ENCODE measurements around the gene RPEL1. TPM values are rescaled to one million over a fixed set of nuclear protein-coding genes. Genes with fewer than 3 reads are reported as not detected.
"Not testable (repeated sequence)": the region's sequence is repeated elsewhere in the genome, so short reads cannot be mapped to it uniquely, and the experiment has no call there.

The RPEL1 gene
- total RNA-seq, 1 donor from 2014 or later, result not detected

DNA sequence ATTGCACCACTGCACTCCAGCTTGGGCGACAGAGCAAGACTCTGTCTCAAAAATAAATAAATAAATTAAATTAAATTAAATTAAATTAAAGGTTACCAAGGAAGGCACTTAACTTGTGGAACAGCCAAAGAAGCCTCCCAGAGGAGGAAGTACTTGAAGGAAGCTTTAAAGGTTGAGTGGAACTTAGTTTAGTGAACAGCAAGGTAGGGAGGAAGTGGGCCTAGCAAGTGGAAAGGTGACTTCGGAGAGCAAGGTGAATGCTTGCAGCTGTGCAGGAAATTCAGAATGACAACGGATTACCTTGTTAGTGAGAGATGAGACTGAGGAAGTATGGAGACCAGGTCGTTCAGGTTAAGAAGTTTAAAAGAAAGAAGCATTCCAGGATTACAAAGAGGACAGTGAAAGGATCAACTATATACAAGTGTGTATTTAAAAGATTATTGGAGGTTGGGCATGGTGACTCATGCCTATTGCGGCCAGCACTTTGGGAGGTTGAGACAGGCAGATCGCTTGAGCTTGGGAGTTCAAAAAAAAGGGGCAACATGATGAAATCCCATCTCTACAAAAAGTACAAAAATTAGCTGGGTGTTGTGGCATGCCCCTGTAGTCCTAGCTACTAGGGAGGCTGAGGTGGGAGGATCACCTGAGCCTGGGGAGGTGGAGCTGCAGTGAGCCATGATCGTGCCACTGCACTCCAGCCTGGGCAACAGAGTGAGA is 12.8 kb upstream of the RPEL1 start:
- no peak for DNase-seq (ENCODE audit: low spot score)

DNA sequence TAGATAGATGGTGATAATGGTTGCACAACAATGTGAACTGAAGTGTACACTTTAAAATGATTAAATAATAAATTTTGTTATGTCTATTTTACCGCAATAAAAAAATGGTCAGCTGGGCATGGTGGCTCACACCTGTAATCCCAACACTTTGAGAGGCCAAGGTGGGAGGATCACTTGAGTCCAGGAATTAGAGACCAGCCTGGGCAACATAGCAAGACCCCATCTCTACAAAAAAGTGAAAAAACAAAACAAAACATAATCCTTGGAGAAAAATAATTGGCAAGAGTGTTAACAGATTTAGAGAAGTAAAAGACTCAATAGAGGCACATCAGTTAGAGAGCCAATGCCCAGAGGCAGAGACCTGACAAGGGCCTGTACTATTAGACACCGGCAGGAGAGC is 9.9 kb upstream of the RPEL1 start:
- DNase-seq (ENCODE audit: low spot score), result no peak

DNA sequence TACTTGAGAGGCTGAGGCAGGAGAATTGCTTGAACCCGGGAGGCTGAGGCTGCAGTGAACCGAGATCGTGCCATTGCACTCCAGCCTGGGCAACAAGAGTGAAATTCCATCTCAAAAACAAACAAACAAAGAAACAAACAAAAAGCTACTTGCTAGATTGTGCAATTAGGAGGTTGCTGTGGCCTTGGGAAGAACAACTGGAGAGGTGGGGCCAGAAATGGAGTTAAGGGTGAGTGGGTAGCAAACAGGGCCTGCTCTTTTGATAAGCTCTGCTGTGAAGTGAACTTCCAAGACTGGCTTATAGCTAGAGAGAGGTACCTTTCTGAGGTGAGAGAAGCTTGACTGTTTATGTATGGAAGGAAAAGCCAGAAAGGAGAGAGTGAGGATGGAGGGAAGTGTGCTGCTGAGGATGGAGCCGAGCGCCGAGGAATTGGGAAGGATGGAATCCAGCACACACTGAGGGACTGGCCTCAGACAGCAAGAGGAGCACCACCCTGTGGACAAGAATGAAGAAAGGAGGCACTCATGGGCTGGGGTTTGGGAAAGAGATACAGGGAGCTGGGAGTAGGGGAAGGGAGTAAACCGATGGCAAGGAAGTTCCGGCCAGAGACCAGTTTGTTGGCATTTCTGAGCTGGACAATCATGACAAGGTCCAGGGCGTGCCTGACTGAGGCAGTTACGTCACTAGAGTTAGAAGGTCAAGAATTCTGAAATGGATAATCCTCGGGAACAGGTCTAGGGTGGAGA is 7.0 kb upstream of the RPEL1 start:
- DNase-seq (ENCODE audit: low spot score), result peak; percentile 72

DNA sequence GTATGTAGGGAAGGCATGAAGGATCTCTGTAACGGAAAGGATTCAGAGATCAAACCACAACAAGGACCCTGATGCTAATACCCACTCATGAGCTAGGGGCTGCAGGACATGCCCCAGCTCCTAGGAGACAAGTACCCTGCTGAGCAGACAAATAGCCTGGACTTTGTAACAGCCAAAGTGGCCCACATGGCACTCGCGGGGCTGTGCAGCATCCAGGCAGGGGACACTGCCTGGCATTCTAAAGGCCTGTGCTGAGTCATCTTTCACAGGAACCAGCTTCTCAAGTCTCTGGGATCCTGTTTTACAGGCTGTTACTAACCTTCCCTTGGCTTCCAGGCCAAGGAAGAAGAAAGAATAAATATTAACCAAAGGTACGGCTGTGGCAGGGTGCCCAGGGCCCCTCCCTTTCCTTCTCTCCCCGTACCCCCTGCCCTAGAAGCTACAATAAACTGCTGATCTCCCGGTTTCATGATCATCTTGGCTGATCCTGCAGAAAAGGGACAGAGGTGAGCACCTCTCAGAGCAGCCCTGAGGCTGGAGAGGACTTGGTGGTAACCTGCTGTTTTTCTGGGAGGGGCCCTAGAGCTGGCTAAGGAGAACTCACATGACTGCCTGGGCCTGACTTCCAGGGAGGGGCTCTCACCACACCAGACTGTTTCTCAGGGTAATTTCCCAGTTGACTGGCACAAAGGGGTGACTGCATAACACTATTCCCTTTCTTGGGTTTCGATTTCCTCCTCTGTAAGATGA is 4.2 kb upstream of the RPEL1 start:
- peak; percentile 89 for DNase-seq (ENCODE audit: low spot score)

DNA sequence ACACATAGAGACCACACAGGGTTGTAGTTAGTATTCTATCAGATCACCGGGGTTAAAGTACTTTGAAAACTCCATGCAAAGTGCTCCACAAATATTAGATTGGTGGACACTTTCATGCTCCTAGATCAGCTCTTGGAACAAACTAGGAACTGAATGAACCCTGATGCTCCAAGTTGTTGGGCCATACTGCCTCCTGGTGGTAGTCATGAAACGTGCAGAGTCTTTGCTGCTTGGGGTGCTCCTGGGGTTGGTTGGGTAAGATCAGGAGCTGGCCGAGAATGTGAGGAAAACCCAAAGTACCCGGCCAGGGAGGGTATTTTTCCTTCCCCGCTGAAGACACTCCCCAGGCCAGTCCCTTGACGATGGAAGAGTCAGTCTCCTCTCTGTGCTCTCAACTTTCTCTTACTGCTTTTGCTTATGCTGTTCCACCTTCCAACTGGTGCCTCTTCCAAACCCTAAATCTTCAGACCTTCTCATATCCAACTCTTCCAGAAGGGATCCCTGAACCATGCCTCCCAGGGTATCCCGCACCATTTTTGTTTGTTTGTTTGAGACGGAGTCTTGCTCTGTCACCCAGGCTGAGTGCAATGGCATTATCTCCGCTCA is 918 bp upstream of the RPEL1 start:
- DNase-seq (ENCODE audit: low spot score), result peak; percentile 84

DNA sequence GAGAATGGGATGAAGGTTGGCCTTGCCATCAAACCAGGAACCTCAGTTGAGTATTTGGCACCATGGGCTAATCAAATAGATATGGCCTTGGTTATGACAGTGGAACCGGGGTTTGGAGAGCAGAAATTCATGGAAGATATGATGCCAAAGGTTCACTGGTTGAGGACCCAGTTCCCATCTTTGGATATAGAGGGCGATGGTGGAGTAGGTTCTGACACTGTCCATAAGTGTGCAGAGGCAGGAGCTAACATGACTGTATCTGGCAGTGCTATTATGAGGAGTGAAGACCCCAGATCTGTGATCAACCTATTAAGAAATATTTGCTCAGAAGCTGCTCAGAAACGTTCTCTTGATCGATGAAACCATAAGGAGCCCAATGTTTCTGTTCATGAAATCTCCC is 637 bp downstream of the RPEL1 start:
- DNase-seq (ENCODE audit: low spot score), result no peak

DNA sequence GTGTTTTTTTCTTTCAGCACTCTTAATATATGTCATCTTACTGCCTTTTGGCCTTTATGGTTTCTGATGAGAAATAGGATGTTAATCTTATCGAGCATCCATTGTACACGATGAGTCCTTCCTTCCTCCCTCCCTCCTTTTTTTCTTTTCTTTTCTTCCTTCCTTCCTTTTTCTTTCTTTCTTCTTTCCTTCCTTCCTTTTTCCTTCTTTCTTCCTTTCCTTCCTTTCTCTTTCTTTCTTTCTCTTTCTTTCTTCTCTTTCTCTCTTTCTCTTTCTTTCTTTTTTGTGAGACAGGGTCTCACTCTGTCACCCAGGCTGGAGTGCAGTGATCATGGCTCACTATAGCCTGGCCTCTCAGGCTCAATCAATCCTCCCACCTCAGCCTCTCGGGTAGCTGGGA is 8.4 kb downstream of the RPEL1 start:
- no peak for DNase-seq (ENCODE audit: low spot score)

DNA sequence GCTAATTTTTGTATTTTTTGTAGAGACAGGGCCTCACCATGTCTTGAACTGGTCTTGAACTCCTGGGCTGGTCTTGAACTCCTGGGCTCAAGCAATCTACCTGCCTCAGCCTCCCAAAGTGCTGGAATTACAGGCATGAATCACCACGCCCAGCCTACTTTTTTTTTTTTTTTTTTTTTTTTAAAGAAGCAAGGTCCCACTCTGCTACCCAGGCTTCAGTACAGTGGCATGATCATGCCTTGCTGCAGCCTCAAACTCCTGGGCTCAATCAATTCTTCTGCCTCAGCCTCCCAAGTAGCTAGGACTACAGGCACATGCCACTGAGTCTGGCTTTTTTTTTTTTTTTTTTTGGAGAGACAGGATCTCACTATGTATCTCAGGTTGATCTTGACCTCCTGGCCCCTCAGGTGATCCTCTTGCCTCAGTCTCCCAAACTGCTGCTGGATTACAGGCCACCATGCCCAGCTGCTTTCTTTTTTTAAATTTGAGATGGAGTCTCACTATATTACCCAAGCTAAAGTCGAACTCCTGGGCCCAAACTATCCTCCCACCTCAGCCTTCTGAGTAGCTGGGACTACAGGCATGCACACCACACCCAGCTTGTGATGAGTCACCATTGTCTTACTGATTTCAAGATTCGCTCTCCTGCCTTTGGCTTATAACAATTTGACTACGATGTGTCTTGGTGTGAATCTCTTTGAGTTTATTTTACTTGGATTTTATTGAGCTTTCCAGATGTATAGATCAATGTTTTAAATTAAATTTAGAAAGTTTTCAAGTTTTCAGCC is 9.0 kb downstream of the RPEL1 start:
- no peak for DNase-seq (ENCODE audit: low spot score)

DNA sequence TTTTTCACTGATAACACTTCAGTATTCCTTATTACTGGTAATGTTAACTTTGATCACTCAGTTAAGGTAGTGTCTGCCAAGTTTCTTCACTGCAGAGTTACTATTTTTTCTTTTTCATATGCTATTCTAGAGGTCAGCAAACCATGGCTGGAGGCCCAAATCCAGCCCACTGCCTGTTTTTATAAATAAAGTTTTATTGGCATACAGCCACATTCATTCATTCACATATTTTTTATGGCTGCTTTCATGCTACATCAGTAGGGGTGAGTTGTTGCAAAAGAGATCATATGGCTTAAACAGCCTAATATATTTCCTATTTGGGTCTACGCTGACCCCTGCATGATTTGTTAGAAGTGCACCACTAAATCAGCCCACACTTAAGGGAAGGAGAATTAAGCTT is 10.9 kb downstream of the RPEL1 start:
- DNase-seq (ENCODE audit: low spot score), result no peak

DNA sequence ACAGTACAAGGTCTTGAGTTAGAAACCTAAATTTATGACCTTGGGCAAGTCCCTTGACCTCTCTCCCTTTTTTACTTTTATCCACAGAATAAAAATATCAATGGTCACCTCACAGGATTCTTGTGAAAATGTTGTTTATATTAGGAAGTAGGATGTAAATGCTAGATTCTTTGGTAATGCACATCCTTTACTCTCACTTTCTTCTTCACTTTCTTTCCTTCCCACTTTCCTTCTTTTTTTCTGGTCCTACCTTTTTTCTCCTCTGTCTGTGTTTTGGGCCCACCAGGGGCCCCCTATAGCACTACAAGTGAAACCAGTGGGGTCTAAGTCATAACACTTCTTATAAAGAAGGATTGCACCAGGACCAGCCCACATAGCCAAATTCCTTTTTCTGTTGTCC is 12.1 kb downstream of the RPEL1 start:
- no peak for DNase-seq (ENCODE audit: low spot score)

DNA sequence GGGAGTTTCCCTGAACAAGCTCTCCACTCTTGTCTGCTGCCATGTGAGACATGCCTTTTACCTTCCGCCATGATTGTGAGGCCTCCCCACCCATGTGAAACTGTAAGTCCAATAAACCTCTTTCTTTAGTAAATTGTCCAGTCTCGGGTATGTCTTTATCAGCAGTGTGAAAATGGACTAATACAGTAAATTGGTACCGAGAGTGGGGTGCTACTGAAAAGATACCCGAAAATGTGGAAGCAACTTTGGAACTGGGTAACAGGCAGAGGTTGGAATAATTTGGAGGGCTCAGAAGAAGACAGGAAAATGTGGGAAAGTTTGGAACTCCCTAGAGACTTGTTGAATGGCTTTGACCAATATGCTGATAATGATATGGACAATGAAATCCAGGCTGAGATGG is 13.2 kb downstream of the RPEL1 start:
- not testable (repeated sequence) for DNase-seq (ENCODE audit: low spot score)

DNA sequence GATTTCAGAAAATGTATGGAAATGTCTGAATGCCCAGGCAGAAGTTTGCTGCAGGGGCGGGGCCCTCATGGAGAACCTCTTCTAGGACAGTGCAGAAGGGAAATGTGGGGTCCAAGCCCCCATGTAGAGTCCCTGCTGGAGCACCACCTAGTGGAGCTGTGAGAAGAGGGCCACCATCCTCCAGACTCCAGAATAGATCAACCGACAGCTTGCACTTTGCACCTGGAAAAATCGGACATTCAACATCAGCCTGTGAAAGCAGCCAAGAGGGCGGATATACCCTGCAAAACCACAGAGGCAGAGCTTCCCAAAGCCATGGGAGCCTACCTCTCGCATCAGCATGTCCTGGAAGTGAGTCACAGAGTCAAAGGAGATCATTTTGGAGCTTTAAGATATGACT is 14.3 kb downstream of the RPEL1 start:
- DNase-seq (ENCODE audit: low spot score), result no peak

DNA sequence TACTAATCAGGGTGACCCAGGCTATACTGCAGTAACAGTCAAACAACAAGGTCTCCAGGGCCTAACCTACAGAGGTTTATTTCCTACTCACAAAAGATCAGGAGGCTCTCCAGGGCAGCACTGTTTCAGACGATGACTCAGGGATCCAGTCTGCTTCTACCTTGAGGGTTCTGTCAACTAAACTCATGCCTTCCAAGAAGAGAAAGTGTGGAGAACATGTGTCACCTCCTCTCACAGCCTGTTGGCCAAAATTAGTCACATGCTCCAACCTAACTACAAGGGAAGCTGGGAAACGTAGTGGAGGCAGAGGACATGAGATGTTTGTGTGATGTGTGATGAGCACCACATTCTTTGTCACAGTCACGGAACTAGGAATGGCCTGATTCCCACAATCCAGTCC is 16.5 kb downstream of the RPEL1 start:
- no peak for DNase-seq (ENCODE audit: low spot score)

DNA sequence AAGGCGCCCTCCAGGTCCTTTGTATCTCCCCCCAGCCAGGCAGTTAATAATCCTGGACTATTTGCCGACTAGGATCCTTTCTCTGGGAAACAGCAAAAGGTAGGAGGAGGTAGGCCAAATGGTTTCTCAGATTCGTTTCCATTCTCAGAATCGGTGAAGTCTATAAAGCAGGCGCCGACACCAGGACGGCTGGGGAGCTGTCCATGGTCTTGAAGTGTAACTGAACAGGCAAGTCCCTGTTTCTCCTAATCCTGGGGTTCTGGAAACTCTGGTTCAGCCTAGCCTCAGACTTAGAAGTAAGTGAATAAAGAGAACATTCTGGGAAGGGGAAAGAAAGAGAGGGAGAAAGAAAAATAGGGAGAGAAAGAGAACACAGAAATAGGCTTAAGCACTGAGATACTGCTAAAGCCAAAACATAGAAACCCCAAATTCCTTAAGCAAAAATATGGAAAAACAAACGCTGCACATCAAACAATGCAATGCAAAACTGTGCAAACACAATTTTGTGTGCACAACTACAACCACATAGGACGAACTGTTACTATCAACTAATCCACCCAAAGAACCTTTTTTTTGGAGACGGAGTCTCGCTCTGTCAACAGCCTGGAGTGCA is 20.1 kb downstream of the RPEL1 start:
- peak; percentile 64 for DNase-seq (ENCODE audit: low spot score)

DNA sequence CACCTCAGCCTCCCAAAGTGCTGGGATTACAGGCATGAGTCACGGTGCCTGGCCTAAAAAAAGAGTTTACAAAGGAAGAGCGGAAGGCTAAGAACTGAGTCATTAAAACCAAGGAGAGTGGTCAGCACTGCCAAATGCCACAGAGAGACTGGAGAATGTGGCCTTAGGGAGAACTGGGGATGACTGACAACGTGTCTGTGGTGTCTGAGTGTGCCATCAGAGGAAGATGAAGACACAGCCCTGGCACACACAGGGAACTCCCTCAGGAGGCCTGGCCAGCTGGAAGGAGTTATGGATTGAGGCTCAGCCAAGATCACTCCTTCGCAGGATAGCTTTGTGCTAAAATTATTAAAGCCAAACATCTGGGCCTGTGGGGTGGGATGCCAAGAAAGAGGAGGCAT is 27.4 kb downstream of the RPEL1 start:
- no peak for DNase-seq (ENCODE audit: low spot score)

DNA sequence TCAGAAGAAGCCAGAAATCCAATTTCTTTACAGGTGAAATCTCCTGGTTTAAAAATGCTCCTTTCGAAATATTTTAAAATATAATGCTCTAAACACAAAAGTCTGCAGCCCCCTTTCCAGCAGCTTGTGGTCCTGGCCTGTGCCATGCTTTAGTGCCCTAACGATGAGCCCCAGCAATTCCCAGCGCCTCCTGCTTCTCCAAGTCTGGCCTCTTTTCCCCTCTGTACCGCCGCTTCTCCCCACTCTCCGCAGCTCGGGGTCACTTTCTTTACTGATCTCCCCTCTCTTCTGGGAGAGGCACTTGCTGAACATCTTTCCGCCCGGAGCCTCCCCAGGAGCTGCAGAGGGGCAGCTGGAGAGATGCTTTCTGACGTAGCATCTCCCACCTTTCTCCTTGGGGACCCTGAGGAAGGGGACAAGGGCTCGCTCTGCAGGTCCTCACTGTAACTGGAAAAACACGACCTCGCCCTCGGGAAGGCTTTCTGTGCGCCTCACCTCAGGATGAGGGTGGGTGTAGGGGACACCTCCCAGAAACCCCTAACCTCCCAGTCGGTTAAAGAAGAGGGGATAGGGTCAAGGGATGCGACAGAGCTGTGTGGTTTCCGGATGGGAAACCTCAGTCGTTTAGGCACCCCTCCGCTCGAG is 30.7 kb downstream of the RPEL1 start:
- no peak for DNase-seq (ENCODE audit: low spot score)

DNA sequence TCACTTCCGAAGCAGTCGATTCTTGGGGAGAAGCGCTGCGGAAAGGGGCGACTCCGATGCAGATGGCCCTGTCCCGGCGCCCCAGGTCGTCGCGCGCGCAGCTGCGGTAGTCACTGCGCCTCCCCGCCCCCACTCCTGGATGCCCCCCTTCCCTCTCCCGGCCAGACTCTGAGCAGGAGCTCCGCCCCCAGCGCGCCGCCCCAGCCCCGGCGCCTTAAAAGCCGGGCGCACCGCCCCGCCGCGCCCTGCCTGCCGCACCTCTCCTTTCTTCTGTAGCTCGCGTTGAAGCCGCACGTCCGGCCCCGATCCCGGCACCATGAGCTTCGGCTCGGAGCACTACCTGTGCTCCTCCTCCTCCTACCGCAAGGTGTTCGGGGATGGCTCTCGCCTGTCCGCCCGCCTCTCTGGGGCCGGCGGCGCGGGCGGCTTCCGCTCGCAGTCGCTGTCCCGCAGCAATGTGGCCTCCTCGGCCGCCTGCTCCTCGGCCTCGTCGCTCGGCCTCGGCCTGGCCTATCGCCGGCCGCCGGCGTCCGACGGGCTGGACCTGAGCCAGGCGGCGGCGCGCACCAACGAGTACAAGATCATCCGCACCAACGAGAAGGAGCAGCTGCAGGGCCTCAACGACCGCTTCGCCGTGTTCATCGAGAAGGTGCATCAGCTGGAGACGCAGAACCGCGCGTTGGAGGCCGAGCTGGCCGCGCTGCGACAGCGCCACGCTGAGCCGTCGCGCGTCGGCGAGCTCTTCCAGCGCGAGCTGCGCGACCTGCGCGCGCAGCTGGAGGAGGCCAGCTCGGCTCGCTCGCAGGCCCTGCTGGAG is 31.4 kb downstream of the RPEL1 start, which contains the start of gene INA:
INA (plus strand) TSS at position 243 of the 817 bp plus-strand sequence; CDS start at position 317, 74 bp downstream.
- no peak for DNase-seq (ENCODE audit: low spot score)

DNA sequence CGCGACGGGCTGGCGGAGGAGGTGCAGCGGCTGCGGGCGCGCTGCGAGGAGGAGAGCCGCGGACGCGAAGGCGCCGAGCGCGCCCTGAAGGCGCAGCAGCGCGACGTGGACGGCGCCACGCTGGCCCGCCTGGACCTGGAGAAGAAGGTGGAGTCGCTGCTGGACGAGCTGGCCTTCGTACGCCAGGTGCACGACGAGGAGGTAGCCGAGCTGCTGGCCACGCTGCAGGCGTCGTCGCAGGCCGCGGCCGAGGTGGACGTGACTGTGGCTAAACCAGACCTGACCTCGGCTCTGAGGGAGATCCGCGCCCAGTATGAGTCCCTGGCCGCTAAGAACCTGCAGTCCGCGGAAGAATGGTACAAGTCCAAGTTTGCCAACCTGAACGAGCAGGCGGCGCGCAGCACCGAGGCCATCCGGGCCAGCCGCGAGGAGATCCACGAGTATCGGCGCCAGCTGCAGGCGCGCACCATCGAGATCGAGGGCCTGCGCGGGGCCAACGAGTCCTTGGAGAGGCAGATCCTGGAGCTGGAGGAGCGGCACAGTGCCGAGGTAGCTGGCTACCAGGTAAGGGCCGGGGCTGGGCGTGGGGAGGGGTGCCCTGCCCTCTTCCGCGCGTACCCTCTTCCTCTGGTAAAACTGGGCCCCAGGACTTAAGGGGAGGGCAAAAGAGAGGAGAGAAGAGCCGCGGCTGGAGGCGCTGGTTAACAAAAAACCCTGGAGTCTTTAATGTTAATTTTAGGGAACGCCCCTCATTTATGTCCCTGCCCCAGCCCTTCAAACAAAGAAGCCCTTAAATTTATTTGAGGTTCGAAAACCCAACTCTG is 32.2 kb downstream of the RPEL1 start:
- no peak for DNase-seq (ENCODE audit: low spot score)

DNA sequence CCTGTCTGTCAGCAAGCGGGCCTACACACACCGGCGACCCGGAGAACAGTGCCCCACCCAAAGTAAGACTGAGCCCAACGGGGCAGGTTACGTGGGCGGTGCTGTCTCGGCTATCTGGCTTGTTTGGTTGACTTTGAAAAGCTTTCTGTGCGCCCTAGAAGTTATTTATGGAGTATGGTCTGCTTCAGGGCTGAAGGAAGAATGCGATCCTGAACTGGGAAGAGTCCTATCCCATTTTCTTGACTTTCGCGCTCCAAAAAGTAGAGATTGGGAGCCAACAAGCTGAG is 32.8 kb downstream of the RPEL1 start:
- no peak for DNase-seq (ENCODE audit: low spot score)
